ENCODE results near the gene OR1J1. TPM values are rescaled to one million over a fixed set of nuclear protein-coding genes. Genes with fewer than 3 reads are reported as not detected.

The OR1J1 gene
- total RNA-seq, 1 donor from 2014 or later = not detected

DNA sequence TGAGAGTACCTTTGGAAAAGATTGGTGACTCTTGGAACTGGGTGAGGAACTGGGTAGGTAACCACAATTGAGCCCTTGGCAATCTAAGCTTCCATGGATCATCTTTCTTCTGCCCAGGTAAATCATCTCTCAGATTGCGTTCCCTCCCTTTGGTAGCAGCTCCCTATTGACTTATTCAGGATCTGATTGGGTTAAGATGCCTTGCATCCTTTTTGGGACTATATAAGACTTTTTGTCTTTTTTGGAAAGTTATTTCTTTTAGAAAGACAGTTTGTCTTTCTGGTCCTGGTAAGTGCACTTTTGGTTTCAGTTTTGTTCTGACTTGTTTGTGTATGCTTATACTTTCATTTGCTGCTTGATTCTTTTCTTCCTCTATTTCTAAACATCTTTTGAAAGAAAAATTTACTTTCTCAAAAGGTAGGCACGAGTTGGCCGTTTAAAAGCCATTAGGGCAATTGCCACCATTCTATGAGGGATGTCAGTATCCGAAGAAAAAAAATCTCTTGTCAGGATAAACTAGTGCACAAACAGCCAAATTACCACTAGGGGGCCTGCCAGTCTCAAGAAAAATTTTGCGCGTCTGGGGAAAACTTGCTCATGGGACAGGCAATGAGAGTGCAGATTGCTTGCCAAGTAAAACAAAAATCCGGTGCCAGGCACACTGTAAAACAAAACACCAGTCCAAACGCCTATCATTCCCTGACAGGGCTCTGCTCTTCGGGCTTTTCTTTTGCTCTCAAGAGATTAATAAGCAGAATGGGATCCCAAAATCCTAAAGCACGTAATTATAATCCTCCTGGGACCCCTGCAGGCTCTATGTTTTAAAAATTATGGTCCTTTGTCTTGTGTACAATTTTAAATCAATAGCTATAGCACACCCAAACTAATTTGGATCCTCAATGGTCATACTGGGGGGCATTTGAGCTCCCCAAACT is 12.8 kb downstream of the OR1J1 start:
- peaks cover 12% of the 10 kb centered on the region for H3K4me1 Mint-ChIP-seq
- intact Hi-C loops (cut with micrococcal nuclease) = loop anchor here (1.0 to 10.0 kb wide), 4 partner anchors 63 to 890 kb away; partner anchors contain the start of genes CRB2 and TTLL11
- no peaks in the 10 kb centered on the region for H3K36me3 Mint-ChIP-seq (ENCODE audit: low read depth)
- H3K27ac Mint-ChIP-seq = peak overlapping the region; percentile 81
- peak overlapping the region; percentile 86 for H3K4me3 Mint-ChIP-seq
- no peaks in the 10 kb centered on the region for H3K9me3 Mint-ChIP-seq
- H3K27me3 Mint-ChIP-seq = peaks cover 34% of the 10 kb centered on the region
- peak; percentile 90 for DNase-seq

DNA sequence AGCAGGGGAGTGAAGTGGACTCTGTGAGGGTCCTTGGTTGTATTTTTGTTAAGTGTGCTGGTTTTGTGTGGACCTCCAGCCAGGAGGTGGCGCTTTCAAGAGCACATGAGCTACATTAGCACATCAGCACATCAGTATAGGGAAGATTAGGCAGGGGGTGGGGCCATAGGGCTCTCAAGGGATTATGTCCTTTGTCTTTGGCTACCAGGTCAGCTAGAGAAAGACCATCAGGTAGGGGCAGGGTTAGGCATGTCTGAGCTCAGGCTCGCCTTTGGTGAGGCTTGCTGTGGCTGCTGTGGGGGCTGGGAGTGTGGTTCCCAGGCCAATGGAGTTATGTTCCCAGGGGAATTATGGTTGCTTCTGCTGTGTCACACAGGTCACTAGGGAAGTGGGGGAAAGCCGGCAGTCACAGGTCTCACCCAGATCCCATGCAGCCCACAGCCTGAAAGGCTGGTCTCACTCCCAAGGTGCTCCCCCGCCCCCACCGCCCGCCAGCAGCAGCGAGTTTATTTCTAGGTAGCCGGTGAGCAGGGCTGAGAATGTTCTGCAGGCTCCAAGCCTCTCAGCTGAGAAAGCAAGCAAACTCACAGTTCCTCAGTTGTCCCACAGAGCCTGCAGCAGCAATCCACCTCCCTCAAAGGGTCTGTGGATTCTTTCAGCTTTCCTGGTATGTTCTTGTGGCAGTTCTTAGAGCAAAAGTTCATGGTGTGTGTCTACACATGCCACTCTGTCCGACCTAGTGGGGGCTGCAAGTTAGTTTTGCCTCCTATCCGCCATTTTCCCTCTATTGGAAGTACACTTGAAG is 13.7 kb downstream of the OR1J1 start:
- intact Hi-C loops (cut with micrococcal nuclease) = loop anchor here (5.0 to 10.0 kb wide), 3 partner anchors 62 to 891 kb away; partner anchors contain the start of genes CRB2 and TTLL11
- Mint-ChIP-seq H3K27me3 (peaks cover 37% of the 10 kb centered on the region), H3K27ac (peak overlapping the region; percentile 81), H3K9me3 (no peaks in the 10 kb centered on the region), H3K36me3 (ENCODE audit: low read depth) (no peaks in the 10 kb centered on the region), H3K4me3 (peak overlapping the region; percentile 86), H3K4me1 (peaks cover 12% of the 10 kb centered on the region)
- peak; percentile 72 for DNase-seq

DNA sequence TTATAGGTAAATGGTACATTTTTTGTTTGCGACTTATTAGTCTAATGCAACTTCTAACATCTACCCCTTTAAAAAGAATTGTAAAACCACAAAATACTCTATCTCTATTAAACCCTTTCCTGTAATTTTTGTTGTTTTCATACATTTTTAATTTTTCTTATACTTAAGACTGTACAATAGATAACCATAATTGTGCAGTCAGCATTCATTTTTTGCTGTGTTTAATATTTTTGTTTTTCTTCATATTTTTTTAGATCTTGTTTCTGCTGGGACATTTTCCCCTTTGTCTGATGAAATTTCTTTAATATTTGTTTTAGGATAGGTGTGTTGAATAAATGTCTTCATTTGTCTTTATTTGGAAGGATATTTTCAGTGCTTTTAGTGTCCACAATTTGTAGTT is 19.9 kb downstream of the OR1J1 start:
- Mint-ChIP-seq H3K4me1 (peaks cover 2% of the 10 kb centered on the region), H3K9me3 (no peaks in the 10 kb centered on the region), H3K36me3 (ENCODE audit: low read depth) (no peaks in the 10 kb centered on the region), H3K4me3 (no peak overlapping the region), H3K27me3 (peaks cover 48% of the 10 kb centered on the region), H3K27ac (no peak overlapping the region)
- intact Hi-C loops (cut with micrococcal nuclease) = loop anchor here (10.0 kb wide), 1 partner anchor 333 kb away; no protein-coding TSS in a partner anchor
- DNase-seq = no peak

DNA sequence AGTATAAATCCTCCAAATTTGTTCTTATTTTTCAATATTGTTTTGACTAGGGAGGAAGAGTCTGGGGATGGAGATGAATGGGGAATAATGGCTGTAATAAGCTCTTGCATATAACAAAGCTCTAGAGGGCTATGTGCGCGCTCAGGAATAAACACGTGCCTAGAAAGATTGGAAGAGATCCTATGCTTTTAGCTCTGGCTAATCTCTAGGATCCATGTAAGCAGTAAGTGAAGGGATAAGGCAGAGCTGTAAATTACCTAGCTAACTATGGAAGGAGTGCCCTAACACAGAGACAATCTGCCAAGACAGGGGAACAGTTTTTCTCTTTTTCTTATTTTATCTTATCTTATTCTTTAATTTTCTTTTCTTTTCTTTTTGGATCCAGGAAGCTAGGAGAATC is 21.6 kb downstream of the OR1J1 start:
- H3K9me3 Mint-ChIP-seq = no peaks in the 10 kb centered on the region
- no peak overlapping the region for H3K27ac Mint-ChIP-seq
- intact Hi-C loops (cut with micrococcal nuclease) = loop anchor here (10.0 kb wide), 1 partner anchor 331 kb away; no protein-coding TSS in a partner anchor
- no peak overlapping the region for H3K4me3 Mint-ChIP-seq
- no peaks in the 10 kb centered on the region for H3K36me3 Mint-ChIP-seq (ENCODE audit: low read depth)
- no peak for DNase-seq
- peaks cover 32% of the 10 kb centered on the region for H3K27me3 Mint-ChIP-seq
- peaks cover 2% of the 10 kb centered on the region for H3K4me1 Mint-ChIP-seq

DNA sequence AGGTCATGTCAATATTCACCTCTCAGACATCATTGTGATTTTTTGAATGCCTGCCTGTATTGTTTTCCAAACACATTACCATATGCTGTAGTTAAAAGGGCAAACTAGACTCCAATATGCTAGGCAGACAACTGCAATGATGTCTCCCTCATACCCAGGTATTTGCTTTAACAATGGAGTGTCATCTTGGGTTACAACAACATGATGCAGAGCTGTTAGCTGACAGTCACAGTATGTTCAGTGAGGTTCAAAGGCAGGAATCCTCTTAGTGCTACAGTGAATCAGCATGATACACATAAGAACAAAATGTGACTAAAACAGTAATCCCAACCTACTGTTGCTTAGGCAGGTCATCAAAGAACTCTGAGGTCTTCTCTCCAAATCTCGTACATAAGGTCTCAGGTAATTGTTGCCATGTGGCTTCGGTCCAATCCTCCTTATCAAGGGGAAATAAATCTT is 24.0 kb downstream of the OR1J1 start:
- Mint-ChIP-seq H3K4me1 (peaks cover 2% of the 10 kb centered on the region), H3K36me3 (ENCODE audit: low read depth) (no peaks in the 10 kb centered on the region), H3K4me3 (no peak overlapping the region), H3K27ac (no peak overlapping the region), H3K27me3 (peaks cover 20% of the 10 kb centered on the region), H3K9me3 (no peaks in the 10 kb centered on the region)
- no peak for DNase-seq
- intact Hi-C loops (cut with micrococcal nuclease) = loop anchor here (2.0 to 10.0 kb wide), 2 partner anchors 73 to 329 kb away; no protein-coding TSS in a partner anchor

DNA sequence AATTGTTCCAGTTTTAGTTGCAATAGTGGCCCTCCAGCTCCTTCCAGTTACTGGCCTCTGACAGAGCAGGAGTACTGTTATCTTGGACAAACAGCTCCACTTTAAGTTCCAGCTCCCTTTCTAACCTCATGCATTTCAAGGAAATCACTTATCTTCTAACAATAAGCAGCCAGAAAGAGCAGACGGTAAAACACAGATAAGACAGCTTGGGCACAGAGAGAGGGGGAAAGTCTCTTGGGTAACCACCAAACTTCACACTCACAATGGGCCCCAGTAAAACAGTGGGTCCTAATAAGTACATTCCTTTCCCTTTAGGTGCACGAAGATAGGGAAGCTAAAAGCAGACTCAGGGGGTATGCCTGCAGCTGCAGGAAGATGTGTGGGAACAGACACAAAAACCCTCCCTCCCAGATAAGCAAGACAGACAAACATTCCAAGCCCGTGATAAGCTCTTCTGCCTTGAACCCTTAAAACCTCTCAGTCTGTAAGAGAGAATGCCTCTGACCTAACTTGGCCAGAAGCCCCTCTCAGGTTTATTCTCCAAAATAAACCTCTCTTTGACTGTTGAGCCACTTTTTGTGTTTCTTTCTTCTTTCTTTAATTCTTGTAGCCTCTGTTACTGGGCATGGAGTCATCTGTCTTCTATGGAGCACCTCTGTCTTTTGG is 30.8 kb downstream of the OR1J1 start:
- Mint-ChIP-seq H3K4me1 (no peaks in the 10 kb centered on the region), H3K9me3 (no peaks in the 10 kb centered on the region), H3K36me3 (ENCODE audit: low read depth) (no peaks in the 10 kb centered on the region)

DNA sequence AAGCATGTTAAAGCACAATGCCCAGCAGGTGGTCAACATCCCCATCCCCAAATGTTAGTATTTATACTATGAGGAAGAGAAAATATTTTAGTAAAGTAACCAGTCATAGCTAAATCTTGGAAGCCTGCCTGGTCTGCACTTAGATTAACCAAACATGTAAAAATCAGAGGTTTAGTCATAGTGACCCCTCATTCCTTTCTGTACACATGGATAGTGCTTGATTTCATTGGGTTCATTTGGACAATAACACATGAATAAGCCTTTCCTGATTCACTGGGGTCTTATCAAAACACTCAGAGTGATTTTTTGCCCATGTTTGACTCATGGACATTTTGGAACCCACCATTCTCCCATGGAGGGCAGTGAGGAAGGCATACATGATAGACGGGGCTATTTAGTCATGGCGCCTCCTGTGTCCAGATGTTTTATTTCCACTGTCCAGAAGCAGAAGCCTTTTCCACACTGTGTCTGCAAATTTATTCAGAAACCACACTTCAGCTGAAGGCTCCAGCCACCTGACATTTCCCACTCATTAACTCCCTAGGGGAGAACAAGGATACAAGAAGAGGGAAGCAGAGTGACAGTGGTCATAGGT is 32.5 kb downstream of the OR1J1 start:
- intact Hi-C loops (cut with micrococcal nuclease) = no loop called here
- Mint-ChIP-seq H3K9me3 (no peaks in the 10 kb centered on the region), H3K27me3 (peaks cover 21% of the 10 kb centered on the region), H3K4me3 (no peak overlapping the region), H3K36me3 (ENCODE audit: low read depth) (no peaks in the 10 kb centered on the region), H3K4me1 (no peaks in the 10 kb centered on the region), H3K27ac (no peak overlapping the region)
- no peak for DNase-seq

More for the DNA sequence above, 30.8 kb downstream of the OR1J1 start:
- Mint-ChIP-seq H3K27me3 (peaks cover 16% of the 10 kb centered on the region), H3K4me3 (no peak overlapping the region), H3K27ac (no peak overlapping the region)
- intact Hi-C loops (cut with micrococcal nuclease) = no loop called here
- no peak for DNase-seq

DNA sequence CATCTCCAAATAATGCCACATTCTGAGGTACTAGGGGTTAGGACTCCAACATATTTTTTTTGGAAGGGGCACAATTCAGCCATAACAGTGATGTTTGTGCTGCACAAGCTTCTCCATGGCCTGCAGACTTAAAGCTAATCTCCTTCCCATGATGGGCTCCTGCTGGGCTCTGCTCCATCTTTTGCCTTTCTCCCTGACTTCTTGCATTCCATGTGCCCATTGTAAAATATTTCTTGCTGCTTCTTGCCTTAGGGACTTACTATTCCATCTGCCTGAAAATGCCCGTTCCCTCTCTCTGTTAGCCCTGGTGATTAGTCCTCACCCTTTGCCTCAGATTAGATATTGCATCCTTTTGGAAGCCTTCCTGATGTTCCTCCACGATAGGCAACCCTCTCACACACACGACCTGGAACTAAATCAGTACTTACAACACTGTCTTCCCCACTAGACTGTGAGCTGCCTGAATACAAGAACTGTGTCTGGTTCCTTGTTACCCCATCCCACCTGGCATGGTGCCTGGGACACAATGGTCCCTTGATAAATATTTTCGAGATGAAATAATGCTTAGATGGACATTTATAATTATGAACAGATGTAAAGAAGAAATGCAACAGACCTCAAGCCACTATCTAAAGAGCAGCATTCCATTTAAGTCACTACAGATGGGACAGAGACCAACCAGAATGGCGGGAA is 33.5 kb downstream of the OR1J1 start:
- no peak overlapping the region for H3K27ac Mint-ChIP-seq
- no peaks in the 10 kb centered on the region for H3K36me3 Mint-ChIP-seq (ENCODE audit: low read depth)
- H3K9me3 Mint-ChIP-seq = no peaks in the 10 kb centered on the region
- DNase-seq = no peak
- no peaks in the 10 kb centered on the region for H3K4me1 Mint-ChIP-seq
- peaks cover 21% of the 10 kb centered on the region for H3K27me3 Mint-ChIP-seq
- intact Hi-C loops (cut with micrococcal nuclease) = no loop called here
- no peak overlapping the region for H3K4me3 Mint-ChIP-seq

DNA sequence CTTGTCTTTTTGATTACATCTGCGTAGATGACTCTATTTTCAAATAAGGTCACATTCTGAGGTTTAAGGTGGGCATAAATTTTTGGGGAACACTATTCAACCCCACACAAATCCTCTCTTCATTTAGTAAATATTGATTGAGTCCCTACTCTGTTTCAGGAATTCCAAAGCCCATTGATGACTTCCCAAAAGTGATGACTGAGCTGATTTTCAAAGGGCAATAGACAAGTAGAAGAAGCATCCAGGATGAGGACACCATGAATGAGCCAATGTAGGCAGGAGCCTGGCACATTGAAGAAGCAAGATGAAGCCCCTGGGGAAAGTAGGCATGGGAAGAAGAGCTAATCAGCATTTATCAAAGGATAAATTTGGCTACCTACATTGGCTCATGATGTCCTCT is 35.2 kb downstream of the OR1J1 start:
- intact Hi-C loops (cut with micrococcal nuclease) = no loop called here
- no peak overlapping the region for H3K4me3 Mint-ChIP-seq

More for the DNA sequence above, 35.2 kb downstream of the OR1J1 start:
- Mint-ChIP-seq H3K27ac (no peak overlapping the region), H3K4me1 (no peaks in the 10 kb centered on the region), H3K27me3 (peaks cover 21% of the 10 kb centered on the region), H3K9me3 (no peaks in the 10 kb centered on the region), H3K36me3 (ENCODE audit: low read depth) (no peaks in the 10 kb centered on the region)
- no peak for DNase-seq

Other genes starting within 250 kb of the OR1J1 start
- gene LHX6, start 249.0 kb downstream of the OR1J1 start, total RNA-seq = not detected in 2 replicates
- gene RBM18, start 213.1 kb downstream of the OR1J1 start, total RNA-seq = 24.9 and 25.7 TPM in 2 replicates
- 68.8 and 73.1 TPM in 2 replicates for gene MRRF, start 213.0 kb downstream of the OR1J1 start, total RNA-seq
- 0.26 and 0.28 TPM in 2 replicates for gene PTGS1, start 106.9 kb downstream of the OR1J1 start, total RNA-seq
- gene OR1J2, start 32.9 kb upstream of the OR1J1 start, total RNA-seq = not detected in 2 replicates
- gene OR1J4, start 41.2 kb upstream of the OR1J1 start, total RNA-seq = 0.21 TPM in 1 of 2 replicates, not detected in the other
- gene OR1N1, start 49.4 kb upstream of the OR1J1 start, total RNA-seq = not detected in 2 replicates
- not detected in 2 replicates for gene OR1N2, start 75.2 kb upstream of the OR1J1 start, total RNA-seq
- not detected in 2 replicates for gene OR1L8, start 105.5 kb upstream of the OR1J1 start, total RNA-seq
- gene OR1Q1, start 136.8 kb upstream of the OR1J1 start, total RNA-seq = not detected in 2 replicates
- gene OR1B1, start 179.7 kb upstream of the OR1J1 start, total RNA-seq = not detected in 2 replicates
- gene OR1L1, start 183.8 kb upstream of the OR1J1 start, total RNA-seq = not detected in 2 replicates
- not detected in 2 replicates for gene OR1L3, start 197.2 kb upstream of the OR1J1 start, total RNA-seq
- not detected in 2 replicates for gene OR1L4, start 246.1 kb upstream of the OR1J1 start, total RNA-seq